Astrocyte of the spinal cord (primary cell): ENCODE data around the gene MYPN.

Experiments used
- DNase-seq: peaks from one replicate; pipeline ENCODE4 v3.0.0; 2011; ENCODE audit warnings: low read depth, low spot score
- H3K4me3 ChIP-seq: 2 replicates; pipeline ENCODE4 v1.5.1; 2011; ENCODE audit warnings: low read depth, mild to moderate bottlenecking, low read length, moderate library complexity
- CTCF ChIP-seq: IDR thresholded peaks from 2 replicates; pipeline ENCODE4 v1.5.1; 2012; ENCODE audit warnings: low read depth, mild to moderate bottlenecking, low read length, inconsistent platforms
- in situ Hi-C: cut with HindIII; loops from 2 replicates; pipeline ENCODE4 v1.10.0; 2017; ENCODE audit warnings: low sequenced_read_pairs

The MYPN gene

DNA sequence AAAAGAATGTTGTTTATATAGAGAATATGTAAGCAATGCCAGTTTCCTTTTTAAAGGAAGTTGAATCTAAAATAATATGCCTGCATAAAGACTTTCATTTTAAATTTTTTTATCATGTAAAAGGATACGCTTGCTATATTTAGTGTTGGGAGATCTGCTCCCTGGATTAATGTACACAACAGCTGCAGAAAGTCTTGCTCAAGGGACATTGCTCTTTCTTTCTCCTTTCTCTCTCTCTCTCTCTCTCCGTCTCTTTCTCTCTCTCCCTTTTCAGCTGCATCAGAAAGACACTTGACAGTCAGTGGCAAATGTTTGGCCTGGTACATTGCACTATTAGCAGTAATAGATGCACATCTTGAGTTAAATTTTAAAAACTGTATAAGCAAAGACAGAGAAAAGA lies 739 bp downstream of the MYPN start:
- no peak for TF ChIP-seq CTCF
- DNase-seq, result no peak
- no peak overlapping the region for H3K4me3 ChIP-seq
- in situ Hi-C loops, result no loop called here

DNA sequence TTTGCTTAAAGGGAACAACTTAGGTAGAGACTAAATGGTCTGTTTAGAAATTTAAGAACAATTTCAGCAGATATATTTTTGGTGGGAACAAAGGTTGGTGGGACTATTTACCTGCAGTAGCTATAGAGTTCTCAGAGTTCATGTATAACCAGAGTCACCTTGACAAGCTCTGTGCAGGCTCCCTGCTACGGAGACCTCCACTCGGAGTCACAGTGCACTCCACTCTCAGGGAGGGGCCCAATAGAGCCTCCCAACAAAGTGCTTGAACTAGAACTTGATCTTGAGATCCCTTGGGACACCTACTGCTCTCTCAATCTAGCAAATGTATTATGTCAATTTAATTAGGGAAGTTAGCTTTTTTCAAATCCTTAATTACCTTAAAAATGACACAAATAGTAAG lies 2.3 kb downstream of the MYPN start:
- TF ChIP-seq CTCF, result no peak
- H3K4me3 ChIP-seq, result no peak overlapping the region
- no peak for DNase-seq
- in situ Hi-C loops, result no loop called here

- DNase-seq, result no peak
- no peak for TF ChIP-seq CTCF
- in situ Hi-C loops, result no loop called here
- H3K4me3 ChIP-seq, result no peak overlapping the region
These were observed 3.5 kb downstream of the MYPN start for GRCh38 chr10:68112837-68113236.

GRCh38 chr10:68118657-68119056 lies 9.4 kb downstream of the MYPN start:
- TF ChIP-seq CTCF, result no peak
- no peak for DNase-seq
- no peak overlapping the region for H3K4me3 ChIP-seq
- in situ Hi-C loops, result no loop called here

- no peak for TF ChIP-seq CTCF
- no peak for DNase-seq
- no peak overlapping the region for H3K4me3 ChIP-seq
- in situ Hi-C loops, result no loop called here
These were observed 11.9 kb downstream of the MYPN start for GRCh38 chr10:68121020-68121743.

- no peak for DNase-seq
- in situ Hi-C loops, result no loop called here
- no peak for TF ChIP-seq CTCF
- no peak overlapping the region for H3K4me3 ChIP-seq
These were observed 12.6 kb downstream of the MYPN start for GRCh38 chr10:68121852-68122251.
